GM12873 (cell line): ENCODE data around the gene ASPN.

Experiments
- CTCF ChIP-seq: IDR thresholded peaks from 2 replicates; pipeline ENCODE4 v1.5.1; 2012; ENCODE audit warnings: low read depth, mild to moderate bottlenecking, moderate library complexity, low read length, control low read depth; ENCODE audit not compliant: insufficient read depth; ENCODE audit errors: missing control alignments

ASPN gene

GRCh38 chr9:92524881-92525280 lies 42.6 kb upstream of the ASPN start:
- TF ChIP-seq CTCF = no peak

- no peak for TF ChIP-seq CTCF
These were observed 41.0 kb upstream of the ASPN start for GRCh38 chr9:92522983-92523970.

GRCh38 chr9:92520837-92521236 lies 38.5 kb upstream of the ASPN start:
- no peak for TF ChIP-seq CTCF

DNA sequence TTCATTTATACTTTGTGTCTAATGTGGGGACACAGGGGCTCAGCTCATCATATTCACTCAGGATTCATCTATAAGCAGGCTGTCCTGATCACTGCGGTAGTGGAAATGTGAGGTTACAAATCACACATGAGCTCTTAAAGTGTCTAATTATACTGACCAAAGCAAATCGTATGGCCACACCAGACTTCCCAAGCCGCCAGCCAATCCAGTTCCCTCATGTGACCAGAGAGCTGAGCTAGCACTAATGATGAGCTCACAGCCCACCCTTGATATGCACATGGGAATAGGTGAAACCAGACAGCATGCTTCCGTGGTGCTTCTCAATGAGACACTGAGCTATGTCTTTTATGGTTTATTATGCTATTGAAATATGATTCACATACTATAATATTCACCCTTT lies 35.9 kb upstream of the ASPN start:
- no peak for TF ChIP-seq CTCF

GRCh38 chr9:92517046-92517445 lies 34.7 kb upstream of the ASPN start:
- no peak for TF ChIP-seq CTCF

- TF ChIP-seq CTCF = no peak
These were observed 34.2 kb upstream of the ASPN start for GRCh38 chr9:92516521-92516920.

- TF ChIP-seq CTCF = no peak
These were observed 32.3 kb upstream of the ASPN start for GRCh38 chr9:92514635-92515034.
